ENCODE results near the gene RGS6. TPM values are rescaled to one million over a fixed set of nuclear protein-coding genes. Genes with fewer than 3 reads are reported as not detected.

The RGS6 gene
- total RNA-seq, 2 donors from 2014 or later = 0.15 to 0.45 TPM

DNA sequence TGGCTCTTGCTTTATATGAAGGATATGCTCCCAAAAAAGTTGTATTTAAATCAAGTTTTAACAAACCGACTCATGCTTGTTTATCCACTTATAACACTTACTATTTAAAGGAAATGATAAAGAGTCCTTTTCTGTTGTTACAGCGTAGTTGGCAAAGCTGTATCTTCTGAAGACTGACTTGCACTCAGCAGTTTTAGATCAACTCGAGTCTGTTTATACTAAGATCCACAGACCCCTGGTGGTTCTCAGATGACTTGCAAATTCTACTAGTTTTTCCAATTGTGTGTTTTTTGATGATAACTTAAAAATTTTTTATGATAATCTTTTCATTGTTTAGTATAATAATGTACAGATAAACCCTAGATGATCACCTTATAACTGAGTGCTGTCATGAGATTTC lies 475.8 kb downstream of the RGS6 start:
- intact Hi-C loops (cut with DNase I) = no loop called here
- no peak overlapping the region for H3K27ac ChIP-seq
- H3K9me3 ChIP-seq = no peaks in the 10 kb centered on the region
- no peaks in the 10 kb centered on the region for H3K36me3 ChIP-seq
- TF ChIP-seq, protein P1, sequence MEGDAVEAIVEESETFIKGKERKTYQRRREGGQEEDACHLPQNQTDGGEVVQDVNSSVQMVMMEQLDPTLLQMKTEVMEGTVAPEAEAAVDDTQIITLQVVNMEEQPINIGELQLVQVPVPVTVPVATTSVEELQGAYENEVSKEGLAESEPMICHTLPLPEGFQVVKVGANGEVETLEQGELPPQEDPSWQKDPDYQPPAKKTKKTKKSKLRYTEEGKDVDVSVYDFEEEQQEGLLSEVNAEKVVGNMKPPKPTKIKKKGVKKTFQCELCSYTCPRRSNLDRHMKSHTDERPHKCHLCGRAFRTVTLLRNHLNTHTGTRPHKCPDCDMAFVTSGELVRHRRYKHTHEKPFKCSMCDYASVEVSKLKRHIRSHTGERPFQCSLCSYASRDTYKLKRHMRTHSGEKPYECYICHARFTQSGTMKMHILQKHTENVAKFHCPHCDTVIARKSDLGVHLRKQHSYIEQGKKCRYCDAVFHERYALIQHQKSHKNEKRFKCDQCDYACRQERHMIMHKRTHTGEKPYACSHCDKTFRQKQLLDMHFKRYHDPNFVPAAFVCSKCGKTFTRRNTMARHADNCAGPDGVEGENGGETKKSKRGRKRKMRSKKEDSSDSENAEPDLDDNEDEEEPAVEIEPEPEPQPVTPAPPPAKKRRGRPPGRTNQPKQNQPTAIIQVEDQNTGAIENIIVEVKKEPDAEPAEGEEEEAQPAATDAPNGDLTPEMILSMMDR (IDR thresholded peaks at IDR 0.05) = no peak
- no peak for DNase-seq
- no peaks in the 10 kb centered on the region for H3K27me3 ChIP-seq
- no peaks in the 10 kb centered on the region for H3K4me1 ChIP-seq
- no peak overlapping the region for H3K4me3 ChIP-seq
- no peak overlapping the region for H3K9ac ChIP-seq (ENCODE audit: low read depth in 2 of 2, low read length in 2 of 2)

- no peak overlapping the region for H3K4me3 ChIP-seq
- H3K36me3 ChIP-seq = no peaks in the 10 kb centered on the region
- intact Hi-C loops (cut with DNase I) = no loop called here
- no peak for DNase-seq
- TF ChIP-seq, protein P1 (IDR thresholded peaks at IDR 0.05) = no peak
- no peaks in the 10 kb centered on the region for H3K27me3 ChIP-seq
- no peak overlapping the region for H3K9ac ChIP-seq (ENCODE audit: low read depth in 2 of 2, low read length in 2 of 2)
- H3K9me3 ChIP-seq = no peaks in the 10 kb centered on the region
- H3K4me1 ChIP-seq = no peaks in the 10 kb centered on the region
- no peak overlapping the region for H3K27ac ChIP-seq
Measured at GRCh38 chr14:72409047-72409446, 476.8 kb downstream of the RGS6 start.

- Histone ChIP-seq H3K27ac (no peak overlapping the region), H3K27me3 (no peaks in the 10 kb centered on the region), H3K36me3 (no peaks in the 10 kb centered on the region), H3K9me3 (no peaks in the 10 kb centered on the region), H3K4me3 (no peak overlapping the region), H3K4me1 (no peaks in the 10 kb centered on the region), H3K9ac (ENCODE audit: low read depth in 2 of 2, low read length in 2 of 2) (no peak overlapping the region)
- intact Hi-C loops (cut with DNase I) = no loop called here
- TF ChIP-seq, protein P1 (IDR thresholded peaks at IDR 0.05) = no peak
- DNase-seq = no peak
Measured at GRCh38 chr14:72416081-72416849, 484.0 kb downstream of the RGS6 start.

- Histone ChIP-seq H3K27ac (no peak overlapping the region), H3K4me1 (no peaks in the 10 kb centered on the region), H3K4me3 (no peak overlapping the region), H3K9ac (ENCODE audit: low read depth in 2 of 2, low read length in 2 of 2) (no peak overlapping the region), H3K9me3 (no peaks in the 10 kb centered on the region), H3K36me3 (no peaks in the 10 kb centered on the region), H3K27me3 (no peaks in the 10 kb centered on the region)
- no peak for DNase-seq
- intact Hi-C loops (cut with DNase I) = no loop called here
- TF ChIP-seq, protein P1 (IDR thresholded peaks at IDR 0.05) = no peak
Measured at GRCh38 chr14:72416892-72417291, 484.7 kb downstream of the RGS6 start.

DNA sequence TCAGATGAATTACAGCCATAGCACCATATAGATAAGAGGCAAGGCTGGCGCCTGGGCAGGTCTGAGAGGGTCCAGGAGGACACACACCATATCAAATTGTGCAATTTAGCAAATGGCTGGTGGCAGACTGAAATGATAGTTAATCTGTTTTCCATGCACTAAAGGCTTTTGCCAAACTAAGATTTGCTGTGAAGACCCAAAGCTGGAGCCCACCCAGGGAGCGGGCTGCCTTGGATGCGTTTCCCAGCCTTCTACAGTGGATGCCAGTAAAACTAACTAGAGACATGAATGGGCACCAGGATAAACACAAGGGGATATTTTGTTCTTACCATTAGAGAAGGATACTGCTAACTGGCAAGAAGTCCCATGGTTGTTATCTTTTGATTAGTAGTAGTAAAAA lies 486.6 kb downstream of the RGS6 start:
- no peak overlapping the region for H3K27ac ChIP-seq
- no peak overlapping the region for H3K4me3 ChIP-seq
- H3K9ac ChIP-seq (ENCODE audit: low read depth in 2 of 2, low read length in 2 of 2) = no peak overlapping the region
- no peak for DNase-seq
- TF ChIP-seq, protein P1 (IDR thresholded peaks at IDR 0.05) = no peak
- H3K9me3 ChIP-seq = no peaks in the 10 kb centered on the region
- intact Hi-C loops (cut with DNase I) = no loop called here
- H3K4me1 ChIP-seq = no peaks in the 10 kb centered on the region
- no peaks in the 10 kb centered on the region for H3K36me3 ChIP-seq
- H3K27me3 ChIP-seq = no peaks in the 10 kb centered on the region

Measured in colonic mucosa (tissue), 4 donors.